ENCODE measurements around the gene SMAD9.

GRCh38 chr13:36897054-36897616 lies 22.9 kb downstream of the SMAD9 start:
- TF ChIP-seq CTCF (IDR thresholded peaks at IDR 0.05; ENCODE audit: low read depth, low read length, poor library complexity, severe bottlenecking) (no peak), EZH2phosphoT487 (IDR thresholded peaks at IDR 0.05; ENCODE audit: borderline replicate concordance, low read length) (no peak)

Data from DOHH2 (cell line).